HG02798 (cell line): Measurements from ENCODE around the gene PCDHGA7.
"Not testable (repeated sequence)": the region's sequence is repeated elsewhere in the genome, so short reads cannot be mapped to it uniquely, and the experiment has no call there.

Source experiments
- ATAC-seq: cut with Tn5 transposase; IDR thresholded peaks from one replicate; pipeline ENCODE4 v1.9.1; 2021; ENCODE audit warnings: mild to moderate bottlenecking; ENCODE audit not compliant: unreplicated experiment, poor library complexity

Gene PCDHGA7

GRCh38 chr5:141422742-141423291 lies 40.3 kb downstream of the PCDHGA7 start:
- ATAC-seq, result no peak

- ATAC-seq, result no peak
These were observed 45.4 kb downstream of the PCDHGA7 start for GRCh38 chr5:141427783-141428426.

DNA sequence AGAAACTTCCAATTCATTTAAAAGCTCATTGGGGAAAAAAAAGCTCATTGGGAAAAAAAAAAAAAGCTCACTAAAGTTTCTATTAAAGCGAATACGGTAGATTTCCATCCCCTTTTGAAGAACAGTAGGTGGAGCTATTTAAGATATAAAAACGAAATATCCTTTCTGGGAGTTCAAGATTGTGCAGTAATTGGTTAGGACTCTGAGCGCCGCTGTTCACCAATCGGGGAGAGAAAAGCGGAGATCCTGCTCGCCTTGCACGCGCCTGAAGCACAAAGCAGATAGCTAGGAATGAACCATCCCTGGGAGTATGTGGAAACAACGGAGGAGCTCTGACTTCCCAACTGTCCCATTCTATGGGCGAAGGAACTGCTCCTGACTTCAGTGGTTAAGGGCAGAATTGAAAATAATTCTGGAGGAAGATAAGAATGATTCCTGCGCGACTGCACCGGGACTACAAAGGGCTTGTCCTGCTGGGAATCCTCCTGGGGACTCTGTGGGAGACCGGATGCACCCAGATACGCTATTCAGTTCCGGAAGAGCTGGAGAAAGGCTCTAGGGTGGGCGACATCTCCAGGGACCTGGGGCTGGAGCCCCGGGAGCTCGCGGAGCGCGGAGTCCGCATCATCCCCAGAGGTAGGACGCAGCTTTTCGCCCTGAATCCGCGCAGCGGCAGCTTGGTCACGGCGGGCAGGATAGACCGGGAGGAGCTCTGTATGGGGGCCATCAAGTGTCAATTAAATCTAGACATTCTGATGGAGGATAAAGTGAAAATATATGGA lies 48.0 kb downstream of the PCDHGA7 start, which contains the start of gene PCDHGA12:
Gene PCDHGA12, plus strand, starts transcription at position 176 of the 782 bp plus-strand sequence. Its CDS starts 253 bp downstream, at position 429.
- peak; percentile 77 for ATAC-seq

DNA sequence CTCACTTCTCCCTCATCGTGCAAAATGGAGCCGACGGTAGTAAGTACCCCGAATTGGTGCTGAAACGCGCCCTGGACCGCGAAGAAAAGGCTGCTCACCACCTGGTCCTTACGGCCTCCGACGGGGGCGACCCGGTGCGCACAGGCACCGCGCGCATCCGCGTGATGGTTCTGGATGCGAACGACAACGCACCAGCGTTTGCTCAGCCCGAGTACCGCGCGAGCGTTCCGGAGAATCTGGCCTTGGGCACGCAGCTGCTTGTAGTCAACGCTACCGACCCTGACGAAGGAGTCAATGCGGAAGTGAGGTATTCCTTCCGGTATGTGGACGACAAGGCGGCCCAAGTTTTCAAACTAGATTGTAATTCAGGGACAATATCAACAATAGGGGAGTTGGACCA lies 48.7 kb downstream of the PCDHGA7 start:
- peak; percentile 50 for ATAC-seq

- ATAC-seq, result not testable (repeated sequence)
These were observed 49.8 kb downstream of the PCDHGA7 start for GRCh38 chr5:141432308-141432707.

DNA sequence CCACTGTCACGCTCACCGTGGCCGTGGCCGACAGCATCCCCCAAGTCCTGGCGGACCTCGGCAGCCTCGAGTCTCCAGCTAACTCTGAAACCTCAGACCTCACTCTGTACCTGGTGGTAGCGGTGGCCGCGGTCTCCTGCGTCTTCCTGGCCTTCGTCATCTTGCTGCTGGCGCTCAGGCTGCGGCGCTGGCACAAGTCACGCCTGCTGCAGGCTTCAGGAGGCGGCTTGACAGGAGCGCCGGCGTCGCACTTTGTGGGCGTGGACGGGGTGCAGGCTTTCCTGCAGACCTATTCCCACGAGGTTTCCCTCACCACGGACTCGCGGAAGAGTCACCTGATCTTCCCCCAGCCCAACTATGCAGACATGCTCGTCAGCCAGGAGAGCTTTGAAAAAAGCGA lies 50.2 kb downstream of the PCDHGA7 start:
- not testable (repeated sequence) for ATAC-seq

DNA sequence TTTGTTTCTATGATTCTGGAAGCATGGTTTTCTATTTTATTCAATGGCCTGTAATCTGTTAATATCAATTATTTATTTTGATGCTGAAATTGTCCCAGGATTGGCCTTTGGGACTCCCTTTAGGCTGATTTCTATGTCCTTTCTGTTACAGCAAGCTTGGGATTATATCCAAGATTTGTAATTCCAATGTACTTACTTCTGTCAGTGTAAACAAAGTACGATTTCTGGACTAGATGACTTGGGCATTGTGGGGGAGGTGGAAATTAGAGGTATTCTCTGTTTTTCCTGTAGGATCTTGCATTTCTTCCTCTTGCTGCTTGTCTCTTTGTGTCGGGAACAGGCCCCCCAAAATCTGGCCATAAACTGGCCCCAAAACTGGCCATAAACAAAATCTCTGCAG lies 51.5 kb downstream of the PCDHGA7 start:
- ATAC-seq, result no peak
